ENCODE data around the gene TTLL11. TPM values are rescaled to one million over a fixed set of nuclear protein-coding genes. Genes with fewer than 3 reads are reported as not detected.

TTLL11 gene
- total and polyA plus RNA-seq, 2 experiments from 2014 or later, result 0.57 to 1.4 TPM

- Histone ChIP-seq H3K9me2 (ENCODE audit: insufficient read depth) (no peaks in the 10 kb centered on the region), H3K27me3 (ENCODE audit: insufficient read depth) (no peaks in the 10 kb centered on the region), H3K4me1 (ENCODE audit: insufficient read depth) (no peaks in the 10 kb centered on the region), H3K36me3 (ENCODE audit: insufficient read depth) (no peaks in the 10 kb centered on the region), H3K79me2 (replicated peaks; ENCODE audit: insufficient read depth) (no peaks in the 10 kb centered on the region), H3K4me2 (no peak overlapping the region), H3K27ac (ENCODE audit: low read depth) (no peak overlapping the region), H4K20me1 (replicated peaks; ENCODE audit: insufficient read depth) (no peaks in the 10 kb centered on the region), H3K4me3 (no peak overlapping the region), H3F3A (replicated peaks; ENCODE audit: low read depth) (no peaks in the 10 kb centered on the region), H2AFZ (no peak overlapping the region)
- no peaks in the 10 kb centered on the region for H3K36me3 Mint-ChIP-seq (ENCODE audit: low read depth)
- no peak for DNase-seq (ENCODE audit: low spot score)
- peaks cover 5% of the 10 kb centered on the region; the same call in 1 of the 3 replicates for H3K9me3 Mint-ChIP-seq
- H3K4me1 Mint-ChIP-seq, result no peaks in the 10 kb centered on the region
- no peak overlapping the region for H3K4me3 Mint-ChIP-seq
- ATAC-seq, result no peak
- H3K27ac Mint-ChIP-seq, result no peak overlapping the region
- H3K27me3 Mint-ChIP-seq (ENCODE audit: insufficient read depth, low read depth, poor library complexity), result peaks cover 6% of the 10 kb centered on the region
- TF ChIP-seq STAT1 (IDR thresholded peaks at IDR 0.05; ENCODE audit: unreplicated experiment), result no peak
- TF ChIP-seq ZNF331 (CRISPR knock-in tag; IDR thresholded peaks at IDR 0.05; ENCODE audit: low read depth), result no peak
- no peak for TF ChIP-seq NANOG (IDR thresholded peaks at IDR 0.05; ENCODE audit: borderline replicate concordance)
- TF ChIP-seq REST (IDR thresholded peaks at IDR 0.05; ENCODE audit: unreplicated experiment), result no peak
- TF ChIP-seq CTCF (conservative IDR thresholded peaks at IDR 0.05; ENCODE audit: low read depth in 2 of 2), result no peak
- TF ChIP-seq ETS1 (IDR thresholded peaks at IDR 0.05), result no peak
- TF ChIP-seq JUNB (IDR thresholded peaks at IDR 0.05; ENCODE audit: unreplicated experiment), result no peak
- TF ChIP-seq EZH2 (IDR thresholded peaks at IDR 0.05; ENCODE audit: low read depth, unreplicated experiment), result no peak
- TF ChIP-seq EZH2phosphoT487 (IDR thresholded peaks at IDR 0.05; ENCODE audit: unreplicated experiment), result no peak
Measured at GRCh38 chr9:122078557-122078956, 14.6 kb downstream of the TTLL11 start.

- DNase-seq (ENCODE audit: low spot score) (no peak), ATAC-seq (no peak)
- H3K27me3 Mint-ChIP-seq (ENCODE audit: insufficient read depth, low read depth, poor library complexity), result peaks cover 1% of the 10 kb centered on the region
- Histone ChIP-seq H3F3A (replicated peaks; ENCODE audit: low read depth) (no peaks in the 10 kb centered on the region), H3K36me3 (ENCODE audit: insufficient read depth) (no peaks in the 10 kb centered on the region), H3K9me2 (ENCODE audit: insufficient read depth) (no peaks in the 10 kb centered on the region), H4K20me1 (replicated peaks; ENCODE audit: insufficient read depth) (no peaks in the 10 kb centered on the region), H3K79me2 (replicated peaks; ENCODE audit: insufficient read depth) (no peaks in the 10 kb centered on the region), H3K27ac (ENCODE audit: low read depth) (no peak overlapping the region), H2AFZ (no peak overlapping the region), H3K27me3 (ENCODE audit: insufficient read depth) (no peaks in the 10 kb centered on the region), H3K4me1 (ENCODE audit: insufficient read depth) (no peaks in the 10 kb centered on the region), H3K4me3 (no peak overlapping the region), H3K4me2 (no peak overlapping the region)
- H3K36me3 Mint-ChIP-seq (ENCODE audit: low read depth), result no peaks in the 10 kb centered on the region
- H3K9me3 Mint-ChIP-seq, result peaks cover 5% of the 10 kb centered on the region; the same call in 1 of the 3 replicates
- H3K27ac Mint-ChIP-seq, result no peak overlapping the region
- H3K4me3 Mint-ChIP-seq, result no peak overlapping the region
- H3K4me1 Mint-ChIP-seq, result no peaks in the 10 kb centered on the region
- TF ChIP-seq ETS1 (IDR thresholded peaks at IDR 0.05) (no peak), STAT1 (IDR thresholded peaks at IDR 0.05; ENCODE audit: unreplicated experiment) (no peak), CREB1 (CRISPR knock-in tag; IDR thresholded peaks at IDR 0.05; ENCODE audit: low read depth) (no peak)
Measured at GRCh38 chr9:122076773-122077172, 16.3 kb downstream of the TTLL11 start.
